ENCODE results near the gene ASPDH.

The ASPDH gene

DNA sequence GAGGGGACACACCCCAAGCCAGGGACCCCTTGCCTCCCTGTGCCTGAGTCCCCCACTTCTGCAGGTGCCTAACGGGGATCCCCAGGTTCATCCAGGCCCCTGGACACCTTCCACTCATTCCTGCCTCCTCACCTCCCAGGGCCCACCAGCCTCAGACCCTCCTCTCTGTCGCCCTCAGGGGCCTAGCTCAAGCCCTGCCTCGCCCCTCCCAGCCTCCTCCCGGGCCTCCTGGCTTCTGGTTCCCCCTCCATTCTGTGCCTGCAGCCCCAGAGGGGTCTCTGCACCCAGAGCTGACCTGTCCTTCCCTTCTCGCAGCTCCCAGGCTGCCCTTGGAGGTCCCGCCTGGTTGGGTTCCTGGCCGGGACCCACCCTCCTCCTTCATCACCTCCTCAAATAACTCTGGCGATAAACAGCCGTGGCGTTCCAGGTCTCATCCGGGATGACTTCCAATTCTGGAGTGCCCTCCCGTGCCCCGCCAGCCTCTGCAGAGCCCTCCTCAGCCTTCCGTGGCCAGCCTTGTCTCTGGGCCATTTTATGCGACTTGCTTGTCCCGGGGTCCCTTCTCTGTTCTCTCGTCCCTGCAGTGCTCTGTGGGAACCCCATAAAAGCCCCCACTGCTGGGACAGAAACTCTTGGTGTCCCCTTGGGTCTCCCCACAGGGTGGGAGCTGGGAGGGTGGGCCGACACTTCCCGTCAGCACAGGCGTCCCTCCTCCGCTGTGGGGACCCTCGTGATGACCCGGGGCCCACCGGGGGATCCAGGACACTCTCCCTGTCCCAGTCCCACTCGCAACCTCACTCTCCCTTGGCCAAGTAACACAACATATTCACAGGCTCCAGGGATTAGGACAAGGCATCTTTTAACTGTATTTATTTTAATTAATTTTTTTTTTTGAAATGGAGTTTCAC is 11.9 kb downstream of the ASPDH start:
- in situ Hi-C loops (cut with HindIII; ENCODE audit: low pct_ligation_motif_present, low pct_unique_long_range_greater_than_20kb, low sequenced_read_pairs): no loop called here
- DNase-seq: no peak

DNA sequence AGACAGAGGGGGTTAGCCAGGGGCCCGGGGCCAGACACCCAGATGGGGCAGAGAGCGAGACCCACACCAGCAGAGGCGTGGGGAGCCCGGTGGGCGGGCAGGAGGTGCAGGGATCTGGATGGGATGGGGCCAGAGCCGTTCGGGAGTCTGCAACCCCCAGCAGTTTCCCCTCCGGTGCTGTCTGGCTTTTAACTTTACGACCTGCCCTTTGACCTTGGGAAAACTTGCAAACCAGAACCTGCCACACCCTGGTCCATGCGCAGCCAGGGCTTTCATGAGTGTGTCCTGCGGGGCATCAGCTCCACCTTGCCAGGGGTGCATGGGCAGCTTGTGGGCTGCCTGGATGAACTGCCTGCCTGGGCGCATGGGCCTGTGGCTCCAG is 12.5 kb downstream of the ASPDH start:
- DNase-seq: no peak
- in situ Hi-C loops (cut with HindIII; ENCODE audit: low pct_ligation_motif_present, low pct_unique_long_range_greater_than_20kb, low sequenced_read_pairs): no loop called here

DNA sequence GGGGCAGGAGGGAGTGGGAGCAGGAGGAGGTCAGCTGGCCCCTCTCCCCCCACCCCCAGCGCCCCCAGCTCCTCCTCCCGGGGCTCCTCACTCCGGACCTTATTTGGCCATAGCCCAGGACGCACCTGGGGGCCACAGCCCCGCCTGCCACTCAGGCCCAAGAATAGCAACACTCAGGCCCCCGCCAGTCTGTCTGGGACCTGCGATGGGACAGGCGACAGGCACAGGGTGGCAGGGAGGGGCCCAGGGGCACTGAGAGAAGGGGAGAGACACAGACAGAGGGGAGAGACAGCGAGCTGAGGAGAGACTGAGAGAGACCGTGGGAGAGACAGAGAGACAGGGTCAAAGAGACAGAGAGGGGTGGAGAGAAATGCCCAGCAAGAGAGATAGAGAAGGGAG is 13.0 kb downstream of the ASPDH start:
- in situ Hi-C loops (cut with HindIII; ENCODE audit: low pct_ligation_motif_present, low pct_unique_long_range_greater_than_20kb, low sequenced_read_pairs): no loop called here
- DNase-seq: no peak

DNA sequence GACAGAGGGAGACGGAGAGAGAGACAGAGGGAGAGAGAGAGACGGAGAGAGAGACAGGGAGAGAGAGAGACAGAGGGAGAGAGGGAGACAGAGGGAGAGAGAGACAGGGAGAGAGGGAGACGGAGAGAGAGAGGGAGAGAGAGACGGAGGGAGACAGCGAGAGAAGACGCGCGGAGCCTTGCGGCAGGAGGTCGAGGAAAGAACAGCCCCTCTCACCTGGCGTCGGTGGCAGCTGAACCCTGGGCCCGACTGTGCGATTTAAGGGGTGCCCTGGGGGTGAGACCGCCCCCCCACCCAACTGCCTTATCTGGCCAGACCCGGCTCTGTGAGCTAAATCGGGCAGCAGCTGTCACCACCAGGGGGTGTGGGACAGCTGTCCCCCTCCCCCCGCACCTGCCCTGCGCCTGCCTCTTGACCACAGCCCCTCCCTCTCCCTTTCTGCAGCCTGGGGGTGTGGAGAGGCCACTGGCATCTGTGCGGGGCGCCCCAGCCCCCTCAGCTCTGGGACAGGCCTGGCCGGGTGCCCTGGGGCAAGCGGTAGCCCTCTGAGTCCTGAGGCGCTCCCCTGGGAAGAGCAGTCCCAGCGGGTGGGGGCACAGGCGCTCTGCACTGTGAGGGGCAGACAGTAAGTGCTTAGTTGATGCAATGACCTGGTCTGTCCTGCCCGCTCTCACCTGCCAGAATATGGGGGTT is 13.5 kb downstream of the ASPDH start:
- DNase-seq: peak; percentile 5
- in situ Hi-C loops (cut with HindIII; ENCODE audit: low pct_ligation_motif_present, low pct_unique_long_range_greater_than_20kb, low sequenced_read_pairs): no loop called here

DNA sequence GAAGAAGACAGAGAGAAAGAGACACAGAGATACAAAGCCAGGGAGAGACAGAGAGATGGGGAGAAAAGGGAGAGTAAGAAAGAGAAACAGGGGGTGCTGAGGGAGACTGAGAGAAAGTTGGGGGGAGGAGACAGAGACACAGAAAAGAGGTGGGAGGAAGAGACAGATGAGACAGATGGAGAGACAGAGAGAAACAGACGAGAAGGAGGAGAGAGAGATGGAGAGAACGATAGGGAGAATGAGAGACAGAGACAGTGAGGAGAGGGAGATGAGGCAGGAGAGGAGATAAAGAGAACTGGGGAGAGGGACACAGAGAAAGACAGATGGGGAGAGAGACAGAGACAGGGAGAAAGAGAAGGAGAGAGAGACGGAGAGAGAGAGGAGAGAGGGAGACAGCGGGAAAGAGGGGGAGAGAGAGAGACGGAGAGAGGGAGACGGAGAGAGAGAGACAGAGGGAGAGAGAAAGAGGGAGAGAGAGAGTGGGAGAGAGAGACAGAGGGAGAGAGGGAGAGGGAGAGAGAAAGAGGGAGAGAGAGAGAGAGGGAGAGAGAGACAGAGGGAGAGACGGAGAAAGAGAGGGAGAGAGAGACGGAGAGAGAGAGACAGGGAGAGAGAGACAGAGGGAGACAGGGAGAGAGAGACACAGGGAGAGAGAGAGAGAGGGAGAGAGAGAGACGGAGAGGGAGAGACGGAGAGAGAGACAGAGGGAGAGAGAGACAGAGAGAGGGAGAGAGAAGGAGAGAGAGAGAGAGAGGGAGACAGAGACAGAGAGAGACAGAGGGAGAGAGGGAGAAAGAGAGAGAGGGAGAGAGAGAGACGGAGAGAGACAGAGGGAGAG is 15.3 kb downstream of the ASPDH start:
- DNase-seq: no peak
- in situ Hi-C loops (cut with HindIII; ENCODE audit: low pct_ligation_motif_present, low pct_unique_long_range_greater_than_20kb, low sequenced_read_pairs): no loop called here

DNA sequence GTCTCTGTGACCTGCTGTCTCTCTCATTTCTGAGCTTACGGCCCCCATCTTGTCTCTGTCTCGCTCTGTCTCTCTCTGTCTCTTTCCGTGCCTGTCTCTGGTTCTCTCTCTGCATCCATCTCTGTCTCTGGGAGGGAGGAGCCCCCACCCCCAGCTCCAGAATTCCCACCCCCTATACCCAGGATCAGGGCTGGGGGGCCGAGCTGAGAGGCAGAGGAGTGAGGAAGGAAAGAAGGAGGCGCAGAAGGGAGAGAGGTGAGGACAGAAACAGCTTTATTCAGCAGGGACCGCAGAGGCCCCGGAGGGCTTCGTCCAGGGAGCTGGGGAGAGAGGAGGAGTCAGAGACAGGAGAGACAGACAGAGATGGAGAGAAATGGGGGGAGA is 16.7 kb downstream of the ASPDH start:
- in situ Hi-C loops (cut with HindIII; ENCODE audit: low pct_ligation_motif_present, low pct_unique_long_range_greater_than_20kb, low sequenced_read_pairs): no loop called here
- no peak for DNase-seq

DNA sequence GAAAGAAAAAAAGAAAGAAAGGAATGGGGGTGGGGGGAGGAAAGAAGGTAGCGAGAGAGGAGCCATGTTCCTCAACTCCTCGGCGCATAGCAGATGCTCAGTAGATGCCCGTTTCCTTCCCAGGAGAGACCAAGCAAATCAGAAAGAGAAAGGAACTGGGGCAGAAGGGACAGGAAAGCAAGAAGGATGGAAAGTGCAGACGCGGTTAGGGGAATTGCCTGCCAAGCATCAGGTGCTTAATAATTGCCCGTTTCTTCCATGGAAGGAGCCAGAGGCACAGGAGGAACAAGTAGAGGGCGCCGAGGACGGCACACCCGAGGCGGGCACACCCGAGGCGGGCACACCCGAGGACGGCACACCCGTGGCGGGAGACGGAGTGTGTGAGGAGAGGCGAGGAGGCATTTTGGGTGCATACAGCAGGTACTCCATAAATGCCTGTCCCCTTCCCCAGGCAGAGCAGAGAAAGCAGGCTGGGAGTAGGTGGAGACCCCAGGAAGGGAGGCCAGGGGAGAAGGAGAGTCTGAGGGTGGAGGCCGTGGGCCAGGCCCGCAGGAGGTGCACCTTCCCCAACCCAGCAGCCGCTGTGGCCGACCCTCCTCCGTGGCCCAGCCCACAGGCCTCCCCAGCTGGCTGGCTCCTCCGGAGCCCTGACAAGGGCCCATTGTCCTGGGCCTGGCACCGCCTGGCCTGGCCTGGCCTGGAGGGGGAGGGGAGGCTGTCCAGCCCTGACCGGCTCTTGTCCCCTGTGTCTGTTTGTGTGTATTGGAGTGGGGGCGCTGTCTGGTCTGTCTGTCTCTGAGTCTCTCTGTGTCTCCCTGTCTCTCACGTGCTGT is 17.3 kb downstream of the ASPDH start:
- no peak for DNase-seq
- in situ Hi-C loops (cut with HindIII; ENCODE audit: low pct_ligation_motif_present, low pct_unique_long_range_greater_than_20kb, low sequenced_read_pairs): no loop called here

DNA sequence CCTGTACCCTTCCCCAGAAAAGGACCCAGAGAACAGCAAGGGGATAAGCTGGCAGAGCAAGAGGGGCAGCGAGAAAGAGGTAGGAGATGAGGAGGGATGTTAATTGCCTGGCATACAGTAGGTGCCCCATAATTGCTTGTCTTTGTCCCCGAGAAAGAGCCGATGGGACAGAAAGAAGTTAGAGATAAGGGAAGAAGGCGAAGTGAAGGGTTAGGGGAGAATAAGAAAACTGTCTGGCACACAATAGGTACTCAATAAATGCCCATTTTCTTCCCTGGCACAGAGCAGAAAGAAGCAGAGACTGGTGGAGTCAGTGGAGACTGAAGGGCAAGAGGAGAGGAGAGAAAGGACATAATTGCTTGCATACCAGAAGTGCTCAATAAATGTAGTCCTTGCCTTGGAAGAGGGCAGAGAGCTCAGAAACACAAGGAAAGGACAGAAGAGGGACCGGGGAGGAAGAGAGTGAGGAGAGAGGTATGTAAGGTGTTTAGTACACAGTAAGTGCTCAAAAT is 18.6 kb downstream of the ASPDH start:
- in situ Hi-C loops (cut with HindIII; ENCODE audit: low pct_ligation_motif_present, low pct_unique_long_range_greater_than_20kb, low sequenced_read_pairs): no loop called here

DNA sequence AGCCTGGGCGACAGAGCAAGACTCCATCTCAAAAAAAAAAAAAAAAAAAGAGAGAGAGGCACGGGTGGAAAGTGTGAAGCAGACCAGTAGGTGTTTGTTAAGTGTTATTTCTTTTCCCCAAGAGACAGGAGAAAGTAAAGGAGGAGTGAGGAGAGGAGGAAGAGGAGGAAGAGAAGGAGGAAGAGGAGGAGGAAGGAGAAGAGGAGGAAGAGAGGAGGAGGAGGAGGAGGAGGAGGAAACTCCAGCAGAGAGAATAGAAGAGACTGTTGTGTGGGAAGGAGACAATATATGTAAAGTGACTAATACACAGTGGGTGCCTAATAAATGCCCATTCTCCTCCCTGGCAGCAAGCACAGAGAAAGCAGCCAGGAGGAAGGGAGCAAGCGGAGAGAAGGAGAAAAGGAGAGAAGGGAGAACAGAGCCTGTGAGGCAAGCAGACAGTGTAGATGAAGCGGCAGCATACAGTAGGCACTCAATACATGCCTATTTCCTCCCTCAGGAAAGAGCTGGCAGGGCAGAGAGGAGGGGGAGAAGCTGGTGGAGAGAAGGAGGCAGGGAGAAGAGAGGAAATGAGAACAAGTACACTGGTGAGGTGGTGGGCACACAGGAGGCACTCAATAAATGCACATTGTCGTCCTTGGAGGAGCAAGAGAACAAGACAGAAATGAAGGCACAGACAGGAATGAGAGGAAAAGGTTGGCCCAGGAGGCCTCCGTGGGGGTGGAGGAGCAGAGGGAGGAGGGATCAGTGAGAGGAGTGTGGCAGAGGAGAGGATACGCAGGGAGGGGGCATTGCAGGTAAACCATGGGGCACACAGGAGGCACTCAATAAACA is 19.3 kb downstream of the ASPDH start:
- in situ Hi-C loops (cut with HindIII; ENCODE audit: low pct_ligation_motif_present, low pct_unique_long_range_greater_than_20kb, low sequenced_read_pairs): no loop called here
- DNase-seq: no peak

More for the DNA sequence above, 18.6 kb downstream of the ASPDH start:
- no peak for DNase-seq

DNA sequence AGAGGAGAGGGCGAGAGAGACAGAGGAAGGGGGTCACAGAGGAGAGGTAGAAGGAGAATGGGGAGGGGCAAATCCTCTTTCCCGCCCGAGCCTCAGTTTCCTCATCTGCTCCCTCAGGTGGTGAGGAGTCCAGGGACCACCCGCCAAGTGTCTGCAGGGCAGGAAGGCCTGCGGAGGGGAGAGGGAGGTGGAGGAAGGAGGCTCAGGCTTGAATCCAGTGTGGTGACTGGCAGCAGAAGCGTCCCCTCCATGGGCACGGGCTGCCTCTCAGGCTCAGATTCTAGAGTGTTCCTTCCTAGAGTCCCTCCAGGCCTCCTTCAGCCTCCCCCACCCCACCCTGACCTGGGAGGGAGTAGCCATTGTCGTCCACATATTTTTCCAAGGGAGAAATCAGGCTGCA is 20.5 kb downstream of the ASPDH start:
- no peak for DNase-seq
- in situ Hi-C loops (cut with HindIII; ENCODE audit: low pct_ligation_motif_present, low pct_unique_long_range_greater_than_20kb, low sequenced_read_pairs): no loop called here

DNA sequence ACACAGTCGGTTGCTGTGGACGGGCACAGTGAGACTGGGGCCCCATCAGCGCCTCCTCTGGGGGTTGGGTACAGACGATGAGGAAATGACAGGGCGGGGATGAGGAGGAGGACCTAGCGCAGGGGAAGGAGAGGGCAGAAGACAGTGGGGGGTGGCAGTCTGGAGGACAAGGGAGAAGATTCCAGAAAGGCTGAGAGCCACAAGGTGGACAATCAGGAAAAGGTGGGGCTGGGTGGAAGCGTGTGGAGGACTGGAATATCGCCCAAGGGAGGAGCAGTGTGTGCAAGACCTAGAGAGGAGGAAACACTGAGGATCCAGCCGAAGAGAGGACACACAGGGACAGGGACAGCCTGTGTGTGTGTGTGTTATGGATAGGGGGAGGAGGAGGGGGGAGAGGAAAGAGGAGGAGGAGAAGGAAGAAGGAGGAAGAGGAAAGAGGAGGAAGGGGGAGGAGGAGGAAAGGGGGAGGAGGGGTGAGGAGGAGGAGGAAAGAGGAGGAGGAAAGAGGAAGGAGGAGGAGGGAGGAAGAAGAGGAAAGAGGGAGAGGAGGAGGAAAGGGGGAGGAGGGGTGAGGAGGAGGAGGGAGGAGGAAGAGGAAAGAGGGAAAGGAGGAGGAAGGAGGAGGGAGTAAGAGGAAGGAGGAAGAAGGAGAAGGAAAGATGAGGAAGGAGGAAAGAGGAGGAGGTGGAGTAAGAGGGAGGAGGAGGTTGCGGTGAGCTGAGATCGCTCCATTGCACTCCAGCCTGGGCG is 21.2 kb downstream of the ASPDH start:
- no peak for DNase-seq
- in situ Hi-C loops (cut with HindIII; ENCODE audit: low pct_ligation_motif_present, low pct_unique_long_range_greater_than_20kb, low sequenced_read_pairs): no loop called here

DNA sequence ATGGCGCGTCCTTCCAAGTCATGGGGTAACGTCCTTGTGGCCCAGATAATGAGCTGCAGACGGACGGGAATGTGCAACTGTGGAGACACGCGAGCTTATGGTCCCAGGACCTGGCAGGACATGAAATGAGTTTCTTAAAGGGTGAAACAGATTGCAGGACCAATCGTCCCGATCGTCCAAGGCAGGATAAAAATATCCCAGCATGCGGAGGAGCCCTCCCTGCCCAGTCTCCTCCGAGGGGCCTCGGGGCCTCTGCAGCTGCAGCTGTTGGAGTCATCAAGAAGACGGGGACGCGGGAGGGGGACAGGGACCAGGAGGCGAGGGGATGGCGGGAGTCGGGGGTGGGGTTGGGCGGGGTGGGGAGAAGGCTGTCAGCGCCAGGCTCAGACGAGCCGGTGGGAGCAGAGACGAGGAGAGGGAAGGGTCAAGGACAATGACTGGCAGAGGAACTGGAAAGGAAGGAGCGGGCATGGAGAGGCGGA is 22.7 kb downstream of the ASPDH start:
- in situ Hi-C loops (cut with HindIII; ENCODE audit: low pct_ligation_motif_present, low pct_unique_long_range_greater_than_20kb, low sequenced_read_pairs): no loop called here
- no peak for DNase-seq

DNA sequence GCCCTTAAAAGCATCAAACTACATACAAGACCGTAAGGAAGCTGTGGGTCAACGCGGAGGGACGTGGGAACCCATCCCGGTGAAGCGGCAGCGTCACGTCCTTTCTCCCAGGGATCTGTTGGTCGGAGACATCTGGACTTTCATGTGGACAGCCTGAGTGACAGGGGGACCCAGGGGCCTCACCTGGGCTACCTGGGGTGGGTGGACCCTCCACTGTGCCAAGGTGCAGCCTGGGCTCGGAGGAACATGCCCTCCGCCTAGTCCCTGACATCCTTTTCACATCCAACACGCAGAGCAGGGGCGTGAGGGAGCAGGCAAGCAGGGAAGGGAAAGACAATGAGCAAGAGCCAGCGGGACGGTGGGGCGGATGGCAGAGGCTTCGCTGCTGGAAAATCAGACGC is 23.3 kb downstream of the ASPDH start:
- no peak for DNase-seq
- in situ Hi-C loops (cut with HindIII; ENCODE audit: low pct_ligation_motif_present, low pct_unique_long_range_greater_than_20kb, low sequenced_read_pairs): no loop called here

DNA sequence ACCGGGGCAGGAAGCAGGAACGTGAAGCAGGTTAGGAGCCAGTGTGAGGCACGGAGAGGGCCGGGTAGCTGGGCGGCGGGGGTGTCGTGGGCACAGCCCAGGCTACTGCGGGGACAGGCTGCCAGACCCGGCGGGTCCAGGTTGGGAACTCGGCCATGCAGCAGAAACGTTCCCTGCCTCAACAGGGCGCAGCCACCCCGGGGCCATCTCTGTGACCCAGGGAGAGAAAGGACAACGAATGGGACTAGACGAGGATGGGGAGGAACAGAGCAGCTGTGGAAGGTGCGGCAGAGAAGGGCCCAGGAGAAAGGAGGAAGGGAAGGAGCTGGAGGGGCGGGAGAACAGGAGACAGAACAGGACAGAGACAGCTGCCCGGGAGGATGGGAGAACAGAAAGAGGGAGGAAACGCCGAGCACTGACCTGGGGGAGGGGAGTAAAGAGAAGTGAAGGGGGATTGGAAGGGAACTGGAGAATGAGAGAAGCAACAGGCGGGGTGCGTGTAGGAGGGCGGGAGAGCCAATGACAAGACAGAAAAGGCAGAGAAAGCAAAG is 24.2 kb downstream of the ASPDH start:
- DNase-seq: no peak
- in situ Hi-C loops (cut with HindIII; ENCODE audit: low pct_ligation_motif_present, low pct_unique_long_range_greater_than_20kb, low sequenced_read_pairs): no loop called here

DNA sequence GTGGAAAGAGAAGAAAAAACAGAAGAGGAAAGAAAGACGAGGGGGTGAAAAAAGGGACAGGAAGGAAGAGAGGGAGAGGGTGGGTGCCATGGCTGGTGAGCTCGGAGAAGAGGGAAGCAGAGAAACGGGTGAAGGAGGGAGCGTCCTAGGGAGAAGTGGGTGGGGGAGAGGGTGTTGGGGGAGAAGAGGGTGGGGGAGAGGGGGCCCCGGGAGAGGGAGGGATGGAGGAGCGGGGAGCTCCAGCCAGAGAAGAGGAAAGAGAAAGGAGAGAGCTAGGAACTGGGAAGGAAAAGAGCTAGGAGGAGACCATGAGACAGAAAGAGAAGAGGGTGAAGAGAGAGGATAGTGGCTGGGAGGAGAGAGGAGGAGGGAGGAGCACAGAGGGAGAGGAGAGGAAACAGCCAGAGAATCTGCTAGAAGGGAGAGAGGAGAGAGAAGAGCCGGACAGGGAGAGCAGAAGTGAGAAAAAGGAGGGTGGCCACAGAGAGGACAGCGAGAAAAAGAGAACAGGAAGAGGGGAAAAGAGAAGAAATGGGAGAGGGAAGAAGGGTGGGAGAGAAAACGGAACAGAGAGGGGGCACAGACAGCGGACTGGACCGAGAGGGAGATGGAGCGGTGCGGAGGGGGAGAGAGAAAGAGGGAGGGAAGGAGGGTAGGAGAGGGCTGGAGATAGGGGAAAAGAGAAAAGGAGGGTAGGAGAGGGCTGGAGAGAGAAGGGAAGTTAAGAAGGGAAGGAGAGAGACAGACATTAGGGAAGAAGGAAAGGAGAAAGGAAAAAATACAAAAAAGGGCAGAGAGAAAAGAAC is 25.1 kb downstream of the ASPDH start:
- in situ Hi-C loops (cut with HindIII; ENCODE audit: low pct_ligation_motif_present, low pct_unique_long_range_greater_than_20kb, low sequenced_read_pairs): no loop called here
- no peak for DNase-seq

Data from ACHN (cell line).